Stimulated activated CD4-positive, alpha-beta T cell treated with anti-CD3 and anti-CD28 coated beads, Interleukin-1b, Interleukin-23, amount 100 ng/mL, for 48 hours (primary cell): ENCODE data around the gene USP2.
"Not testable (repeated sequence)": the region's sequence is repeated elsewhere in the genome, so short reads cannot be mapped to it uniquely, and the experiment has no call there.

Experiments used
- DNase-seq: peaks from one replicate; pipeline ENCODE4 v3.0.0-alpha.2; 2020

USP2 gene

DNA sequence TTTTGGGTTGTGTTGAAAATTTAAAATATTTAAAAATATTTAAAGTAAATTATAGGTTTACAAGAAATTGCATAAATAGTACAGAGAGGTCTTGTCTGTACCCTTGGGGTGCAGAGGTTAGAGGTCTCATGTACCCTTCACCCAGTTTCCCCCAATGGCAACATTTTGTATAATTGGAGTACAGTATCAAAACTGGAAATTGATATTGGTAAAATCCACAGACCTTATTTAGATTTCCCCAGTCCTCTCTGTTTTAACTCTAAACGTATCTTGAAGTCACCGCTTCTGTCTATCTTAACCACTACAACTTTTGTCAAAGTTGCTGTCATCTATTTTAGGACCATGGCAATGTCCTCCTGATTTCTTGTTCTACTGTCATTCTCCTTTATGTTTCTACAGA, 30.6 kb upstream of the USP2 start:
- no peak for DNase-seq

DNA sequence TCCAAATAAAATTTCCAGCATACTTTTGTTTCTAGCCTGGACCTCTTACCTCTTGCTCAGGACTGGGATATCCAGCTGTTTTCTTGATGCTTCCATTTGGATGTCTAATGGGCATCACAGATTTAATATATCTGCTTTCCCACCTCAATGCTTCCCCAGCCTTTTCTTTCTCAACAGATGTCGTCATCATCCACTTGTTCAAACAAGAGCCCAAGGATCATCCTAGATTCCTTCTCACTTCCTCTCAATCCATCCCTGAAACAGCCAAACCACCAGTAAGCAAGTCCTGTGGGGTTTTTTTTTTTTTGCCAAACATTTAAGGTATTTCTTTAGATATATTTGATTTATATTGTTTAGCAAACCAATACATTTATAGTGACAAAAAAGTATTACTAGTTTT, 29.0 kb upstream of the USP2 start:
- DNase-seq, result no peak

GRCh38 chr11:119409731-119410130, 28.2 kb upstream of the USP2 start:
- DNase-seq, result no peak

DNA sequence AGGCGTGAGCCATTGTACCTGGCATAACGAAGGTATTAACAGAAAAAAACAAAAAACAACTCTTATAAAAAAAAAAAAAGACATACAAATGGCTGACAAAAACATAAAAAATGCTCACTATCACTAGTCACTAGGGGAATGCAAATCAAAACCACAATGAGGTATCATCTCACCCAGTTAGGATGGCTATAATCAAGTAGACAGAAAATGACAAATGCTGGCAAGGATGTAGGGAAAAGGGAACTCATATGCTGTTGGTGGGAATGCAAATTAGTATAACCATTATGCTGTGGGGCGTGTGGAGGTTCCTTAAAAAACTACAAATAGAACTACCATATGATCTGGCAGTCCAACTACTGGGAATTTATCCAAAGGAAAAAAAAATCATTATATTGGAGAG, 24.5 kb upstream of the USP2 start:
- DNase-seq, result no peak

GRCh38 chr11:119405448-119405847, 24.0 kb upstream of the USP2 start:
- DNase-seq, result not testable (repeated sequence)

DNA sequence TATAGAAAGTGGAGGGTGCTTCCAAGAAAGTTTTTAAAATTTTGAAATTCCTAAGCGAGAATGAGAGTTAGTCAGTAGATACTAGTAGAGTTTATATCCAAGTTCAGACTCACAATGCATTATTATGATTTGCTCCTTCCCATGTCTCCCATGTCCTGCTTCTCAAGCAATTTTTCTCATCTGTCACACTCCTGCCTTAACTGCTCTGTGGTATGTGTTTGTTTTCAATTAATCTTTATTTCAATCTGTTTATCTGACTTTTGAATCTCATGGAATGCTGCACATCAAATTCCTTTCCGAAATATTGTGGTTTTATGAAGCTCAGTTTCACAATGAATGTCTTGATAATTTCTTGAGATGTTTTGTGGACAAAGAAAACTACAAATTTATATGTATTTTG, 23.4 kb upstream of the USP2 start:
- no peak for DNase-seq

- no peak for DNase-seq
Measured at GRCh38 chr11:119403021-119403420, 21.5 kb upstream of the USP2 start.

GRCh38 chr11:119402470-119402869, 21.0 kb upstream of the USP2 start:
- no peak for DNase-seq

- DNase-seq, result no peak
Measured at GRCh38 chr11:119400860-119401259, 19.4 kb upstream of the USP2 start.

GRCh38 chr11:119397740-119398139, 16.2 kb upstream of the USP2 start:
- DNase-seq, result no peak

DNA sequence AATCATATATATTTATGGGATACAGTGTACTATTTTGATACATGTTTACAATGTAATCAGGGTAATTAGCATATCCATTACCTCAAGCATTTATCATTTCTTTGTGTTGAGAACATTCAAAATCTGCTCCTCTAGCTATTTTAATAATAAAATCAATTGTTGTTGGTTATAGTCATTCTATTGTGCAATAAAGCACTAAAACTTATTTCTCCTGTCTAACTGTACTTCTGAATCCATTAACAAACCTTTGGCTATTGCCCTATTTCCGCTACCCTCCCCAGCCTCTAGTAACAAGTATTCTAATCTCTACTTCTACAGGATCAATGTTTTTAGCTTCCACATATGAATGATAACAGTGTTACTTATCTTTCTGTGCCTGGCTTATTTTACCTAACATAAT, 15.3 kb upstream of the USP2 start:
- DNase-seq, result no peak

DNA sequence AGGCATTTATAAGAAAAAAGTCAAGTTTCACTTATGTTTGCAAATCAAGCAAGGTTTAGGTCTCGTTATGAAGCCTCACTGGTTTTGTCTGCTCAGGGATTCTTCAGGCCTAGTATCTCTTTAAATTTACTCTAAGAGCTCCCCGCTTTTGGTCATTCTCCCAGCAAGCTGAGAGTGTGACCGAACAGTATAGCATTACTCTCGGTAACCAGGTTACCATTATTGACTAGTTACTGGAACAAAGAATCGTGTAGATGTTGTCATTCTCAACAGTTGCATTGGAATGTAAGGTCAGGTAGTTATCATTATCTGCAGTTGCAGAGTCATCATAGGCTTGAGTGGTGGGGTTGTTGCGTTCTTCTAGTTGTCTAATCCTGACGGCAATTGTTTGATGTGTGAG, 9.8 kb upstream of the USP2 start:
- no peak for DNase-seq

GRCh38 chr11:119389611-119390254, 8.2 kb upstream of the USP2 start:
- no peak for DNase-seq

DNA sequence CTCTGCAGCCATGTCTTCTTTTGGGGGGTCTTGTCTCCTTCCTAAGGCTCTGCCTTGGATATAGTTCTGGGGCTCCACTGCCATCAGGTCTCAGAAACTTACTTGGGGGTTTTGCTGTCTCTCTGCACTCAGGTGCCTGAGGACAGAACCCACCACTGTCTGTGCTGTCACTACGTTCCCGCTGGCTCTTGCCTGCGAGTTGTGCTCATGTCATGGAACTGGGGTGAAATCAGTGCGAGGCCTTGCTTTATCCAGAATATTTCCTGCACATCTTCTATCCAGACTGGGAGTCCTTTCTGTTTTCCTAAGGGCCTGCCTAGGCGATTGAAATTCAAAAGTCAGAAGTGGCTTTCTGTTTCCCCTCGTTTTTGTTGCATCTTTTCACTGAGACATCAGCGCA, 6.6 kb upstream of the USP2 start:
- no peak for DNase-seq

DNA sequence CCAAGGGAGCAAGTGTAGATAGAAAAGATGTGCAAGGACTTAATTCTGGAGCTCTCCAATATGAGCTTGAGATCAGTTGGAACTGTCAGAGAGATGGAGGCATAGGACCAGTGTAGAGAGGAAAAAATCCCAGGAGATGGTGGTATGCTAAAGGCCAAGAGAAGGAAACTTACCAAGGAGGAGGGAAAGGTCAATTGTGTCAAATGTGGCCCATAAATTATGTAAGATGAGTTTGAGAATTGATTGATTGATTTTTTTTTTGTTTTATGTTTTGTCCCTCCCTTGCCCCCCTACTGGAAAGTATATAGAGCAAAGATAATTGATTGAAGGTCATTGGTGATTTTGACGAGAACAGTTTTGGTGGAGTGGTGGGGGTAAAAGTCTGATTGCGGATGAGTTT, 2.8 kb upstream of the USP2 start:
- no peak for DNase-seq

GRCh38 chr11:119382513-119382912, 1.0 kb upstream of the USP2 start:
- DNase-seq, result not testable (repeated sequence)

DNA sequence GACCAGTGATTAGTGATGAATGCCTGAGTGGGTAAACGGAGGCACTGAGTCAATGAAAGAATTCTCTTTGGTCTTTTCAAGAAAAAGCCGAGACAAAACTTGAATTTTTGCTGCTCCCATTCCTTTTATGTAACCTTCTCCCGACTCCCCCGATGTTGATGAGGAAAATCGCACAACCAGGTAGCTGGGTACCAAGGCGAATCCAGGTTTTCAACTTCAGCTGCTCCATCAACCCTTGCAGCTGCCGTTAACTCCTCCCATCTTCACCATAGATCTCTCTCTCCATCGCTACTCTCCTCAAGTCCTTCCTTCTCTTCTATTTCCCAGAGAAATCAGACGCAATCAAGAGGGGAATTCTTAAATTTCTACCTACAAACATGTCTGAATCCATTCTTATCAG, 611 bp upstream of the USP2 start:
- DNase-seq, result no peak

DNA sequence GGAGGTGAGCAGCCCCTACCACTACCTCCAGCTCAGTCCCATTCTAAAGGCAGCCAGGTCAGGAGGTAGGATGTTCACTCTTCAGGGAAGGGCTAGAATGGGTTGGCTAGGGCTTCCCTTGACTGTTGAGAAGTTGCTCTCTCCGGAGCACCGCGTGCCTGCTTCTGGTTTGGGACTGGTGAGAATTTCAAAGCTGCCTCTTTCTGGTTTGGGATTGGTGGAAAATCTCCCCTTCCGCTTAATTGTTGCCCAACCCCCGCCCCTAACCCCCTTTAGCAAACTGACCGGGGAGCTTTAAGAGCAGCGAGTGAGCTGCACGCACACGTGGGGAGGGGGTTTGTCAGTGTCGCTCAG, 686 bp downstream of the USP2 start:
- no peak for DNase-seq

- DNase-seq, result no peak
Measured at GRCh38 chr11:119380160-119380826, 1.2 kb downstream of the USP2 start.

DNA sequence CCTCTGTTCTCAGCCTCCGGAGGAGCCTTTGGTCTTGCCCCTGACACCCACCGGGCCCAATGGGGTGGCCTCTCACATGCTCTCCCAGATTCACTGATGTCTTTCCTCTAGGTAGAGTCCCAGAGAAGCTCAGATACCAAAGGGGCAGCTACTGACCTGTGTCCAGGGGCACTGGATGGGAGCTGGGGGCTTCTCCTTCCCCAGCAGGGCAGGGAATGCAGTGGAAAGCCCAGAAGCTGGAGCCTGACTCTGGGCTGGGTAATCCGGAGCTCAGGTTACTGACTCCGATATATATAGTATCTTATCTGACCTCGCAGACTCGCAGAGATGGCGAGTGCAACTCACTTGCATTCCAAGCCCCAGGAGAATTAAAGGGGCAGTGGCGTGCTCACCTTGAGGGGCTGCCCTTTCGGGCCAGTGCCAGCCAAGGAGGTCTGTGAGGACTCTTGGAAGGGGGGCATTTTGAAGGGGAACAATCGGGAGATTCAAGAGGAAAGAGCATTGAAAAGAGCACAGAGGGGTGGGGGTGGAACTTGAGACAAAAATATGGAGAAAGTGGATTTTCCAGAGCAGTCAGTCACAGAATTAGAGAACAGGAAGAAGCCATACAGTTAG, 2.5 kb downstream of the USP2 start:
- no peak for DNase-seq

DNA sequence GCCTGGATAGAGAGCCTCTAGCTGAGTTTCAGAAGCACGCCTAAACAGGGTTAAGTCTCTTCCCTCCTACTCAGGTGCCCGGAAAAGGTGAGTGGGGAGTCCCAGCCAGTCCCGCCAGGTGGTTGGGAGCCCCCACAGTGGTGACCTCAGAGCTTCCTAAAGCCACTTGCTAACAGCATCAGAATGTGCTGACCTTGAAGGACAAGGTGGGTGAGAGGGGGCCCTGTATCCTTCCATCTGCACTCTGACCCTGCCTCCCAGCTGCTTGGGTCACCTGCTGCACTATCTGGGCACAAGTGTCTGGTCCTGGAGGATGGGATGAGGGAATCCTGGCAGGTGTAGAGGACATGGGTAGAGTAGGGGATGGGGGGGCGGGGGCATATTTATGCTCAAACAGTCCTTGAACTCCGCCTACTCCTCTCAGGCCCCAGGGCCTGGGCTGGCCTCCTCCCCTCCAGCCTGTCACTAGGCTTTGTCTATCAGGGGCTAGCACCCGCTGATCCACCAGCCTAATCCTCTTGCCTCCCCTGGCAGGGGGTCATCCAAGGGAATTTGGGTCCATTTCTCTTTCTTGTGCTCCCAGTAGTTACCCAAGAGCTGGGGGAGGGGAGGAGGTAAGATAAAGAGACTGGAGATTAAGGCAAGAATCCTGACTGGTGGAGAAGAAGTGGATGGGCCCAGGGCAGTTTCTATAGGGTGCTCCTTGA, 3.4 kb downstream of the USP2 start:
- DNase-seq, result no peak

DNA sequence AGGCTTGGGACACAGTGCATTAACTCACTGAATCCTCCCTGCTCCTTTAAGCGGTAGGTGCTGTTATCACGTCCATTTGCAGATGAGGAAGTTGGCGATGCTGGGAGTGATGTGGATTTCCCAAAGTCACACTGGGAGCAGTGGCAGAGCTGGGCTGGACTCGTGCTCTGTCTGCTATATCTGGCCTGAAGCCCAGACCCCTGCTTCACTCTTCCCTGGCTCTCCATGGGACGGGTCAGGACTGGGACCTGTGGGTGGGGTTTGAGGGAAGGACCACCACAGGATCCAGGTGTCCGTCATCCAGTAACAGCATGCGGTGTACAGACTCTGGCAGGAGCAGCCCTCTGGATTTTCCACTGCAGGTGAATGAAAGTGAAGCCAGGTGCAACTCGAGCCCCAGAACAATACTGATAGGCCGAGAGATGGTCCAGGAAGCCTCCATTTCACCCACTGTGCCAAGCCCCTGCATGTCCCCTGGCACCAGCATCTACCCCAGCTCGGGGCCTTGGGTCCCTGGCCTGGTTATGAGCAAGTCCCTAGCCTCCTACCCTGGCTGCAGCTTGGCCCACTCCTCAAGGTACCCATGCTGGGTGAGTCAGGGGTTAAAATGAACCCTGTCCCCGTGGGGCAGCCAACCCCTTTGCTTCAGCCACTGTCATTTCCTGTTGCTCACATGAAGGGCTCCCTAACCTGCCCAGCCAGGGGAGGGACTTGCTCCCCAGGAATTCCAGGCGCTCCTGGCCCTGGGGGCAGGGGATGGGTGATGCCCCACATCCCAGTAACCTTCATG, 4.2 kb downstream of the USP2 start:
- DNase-seq, result no peak

GRCh38 chr11:119376197-119376847, 5.2 kb downstream of the USP2 start:
- DNase-seq, result no peak
